Measurements from ENCODE around the gene RGS5.

- TF ChIP-seq CTCF (conservative IDR thresholded peaks at IDR 0.05; ENCODE audit: low read depth, low read length) (no peak), EZH2 (IDR thresholded peaks at IDR 0.05; ENCODE audit: borderline replicate concordance, low read depth, low read length, poor library complexity, severe bottlenecking) (no peak)
Measured at GRCh38 chr1:163155606-163156005, 47.1 kb downstream of the RGS5 start.
